ENCODE measurements around the gene THBS1.

The THBS1 gene

GRCh38 chr15:39645976-39646257, 65.0 kb downstream of the THBS1 start:
- H3K36me3 ChIP-seq = no peaks in the 10 kb centered on the region
- no peak for TF ChIP-seq CTCF (IDR thresholded peaks at IDR 0.05)
- no peaks in the 10 kb centered on the region for H3K9me3 ChIP-seq
- H3K27ac ChIP-seq = no peak overlapping the region
- H3K27me3 ChIP-seq = no peaks in the 10 kb centered on the region
- H3K4me3 ChIP-seq (ENCODE audit: low read depth in 1 of 2, low read length in 1 of 2) = no peak overlapping the region
- no peaks in the 10 kb centered on the region for H3K4me1 ChIP-seq (ENCODE audit: control insufficient read depth in 1 of 2, insufficient read depth in 1 of 2, low read depth in 1 of 2, low read length in 1 of 2)

GRCh38 chr15:39646425-39646824, 65.5 kb downstream of the THBS1 start:
- H3K27me3 ChIP-seq = no peaks in the 10 kb centered on the region
- no peak for TF ChIP-seq CTCF (IDR thresholded peaks at IDR 0.05)
- no peaks in the 10 kb centered on the region for H3K4me1 ChIP-seq (ENCODE audit: control insufficient read depth in 1 of 2, insufficient read depth in 1 of 2, low read depth in 1 of 2, low read length in 1 of 2)
- H3K9me3 ChIP-seq = no peaks in the 10 kb centered on the region
- H3K27ac ChIP-seq = no peak overlapping the region
- H3K4me3 ChIP-seq (ENCODE audit: low read depth in 1 of 2, low read length in 1 of 2) = no peak overlapping the region
- H3K36me3 ChIP-seq = no peaks in the 10 kb centered on the region
